Measurements from ENCODE around the gene HSPD1. TPM values are rescaled to one million over a fixed set of nuclear protein-coding genes. Genes with fewer than 3 reads are reported as not detected.

The HSPD1 gene
- total RNA-seq, 1 experiment from 2014 or later = 995 TPM

- H3K36me3 Mint-ChIP-seq = peaks cover 6% of the 10 kb centered on the region
- ChIA-PET POLR2A (interaction anchor here (0.5 to 3.3 kb wide), 8 partner anchors 10 to 589 kb away, joined by 3 to 64 read pairs (median 4); partner anchors contain the start of genes COQ10B, HSPD1 and HSPE1), CTCF (interaction anchor here (0.6 kb wide), 1 partner anchor 84 kb away, joined by 3 read pairs; no protein-coding TSS in a partner anchor)
- no peaks in the 10 kb centered on the region for H3K9me3 Mint-ChIP-seq
- ATAC-seq = no peak
- peak overlapping the region; percentile 99 for H3K4me3 Mint-ChIP-seq
- peaks cover 41% of the 10 kb centered on the region for H3K4me1 Mint-ChIP-seq
- no peaks in the 10 kb centered on the region for H3K27me3 Mint-ChIP-seq (ENCODE audit: low read depth)
- no peak for DNase-seq (ENCODE audit: low spot score)
- H3K27ac Mint-ChIP-seq = peak overlapping the region; percentile 95
- TF ChIP-seq MAX (CRISPR knock-in tag; IDR thresholded peaks at IDR 0.05) (no peak), ETV6 (CRISPR knock-in tag; IDR thresholded peaks at IDR 0.05) (no peak), NR2C2 (CRISPR knock-in tag; IDR thresholded peaks at IDR 0.05) (no peak), KAT7 (CRISPR knock-in tag; IDR thresholded peaks at IDR 0.05; ENCODE audit: borderline replicate concordance) (no peak), ZNF512 (CRISPR knock-in tag; IDR thresholded peaks at IDR 0.05; ENCODE audit: borderline replicate concordance) (no peak), ZBTB21 (CRISPR knock-in tag; IDR thresholded peaks at IDR 0.05; ENCODE audit: borderline replicate concordance) (no peak)
- TF ChIP-seq, protein P1, sequence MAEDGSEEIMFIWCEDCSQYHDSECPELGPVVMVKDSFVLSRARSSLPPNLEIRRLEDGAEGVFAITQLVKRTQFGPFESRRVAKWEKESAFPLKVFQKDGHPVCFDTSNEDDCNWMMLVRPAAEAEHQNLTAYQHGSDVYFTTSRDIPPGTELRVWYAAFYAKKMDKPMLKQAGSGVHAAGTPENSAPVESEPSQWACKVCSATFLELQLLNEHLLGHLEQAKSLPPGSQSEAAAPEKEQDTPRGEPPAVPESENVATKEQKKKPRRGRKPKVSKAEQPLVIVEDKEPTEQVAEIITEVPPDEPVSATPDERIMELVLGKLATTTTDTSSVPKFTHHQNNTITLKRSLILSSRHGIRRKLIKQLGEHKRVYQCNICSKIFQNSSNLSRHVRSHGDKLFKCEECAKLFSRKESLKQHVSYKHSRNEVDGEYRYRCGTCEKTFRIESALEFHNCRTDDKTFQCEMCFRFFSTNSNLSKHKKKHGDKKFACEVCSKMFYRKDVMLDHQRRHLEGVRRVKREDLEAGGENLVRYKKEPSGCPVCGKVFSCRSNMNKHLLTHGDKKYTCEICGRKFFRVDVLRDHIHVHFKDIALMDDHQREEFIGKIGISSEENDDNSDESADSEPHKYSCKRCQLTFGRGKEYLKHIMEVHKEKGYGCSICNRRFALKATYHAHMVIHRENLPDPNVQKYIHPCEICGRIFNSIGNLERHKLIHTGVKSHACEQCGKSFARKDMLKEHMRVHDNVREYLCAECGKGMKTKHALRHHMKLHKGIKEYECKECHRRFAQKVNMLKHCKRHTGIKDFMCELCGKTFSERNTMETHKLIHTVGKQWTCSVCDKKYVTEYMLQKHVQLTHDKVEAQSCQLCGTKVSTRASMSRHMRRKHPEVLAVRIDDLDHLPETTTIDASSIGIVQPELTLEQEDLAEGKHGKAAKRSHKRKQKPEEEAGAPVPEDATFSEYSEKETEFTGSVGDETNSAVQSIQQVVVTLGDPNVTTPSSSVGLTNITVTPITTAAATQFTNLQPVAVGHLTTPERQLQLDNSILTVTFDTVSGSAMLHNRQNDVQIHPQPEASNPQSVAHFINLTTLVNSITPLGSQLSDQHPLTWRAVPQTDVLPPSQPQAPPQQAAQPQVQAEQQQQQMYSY (CRISPR knock-in tag; IDR thresholded peaks at IDR 0.05) = no peak
These were observed 15.7 kb upstream of the HSPD1 start for GRCh38 chr2:197515315-197515738.

DNA sequence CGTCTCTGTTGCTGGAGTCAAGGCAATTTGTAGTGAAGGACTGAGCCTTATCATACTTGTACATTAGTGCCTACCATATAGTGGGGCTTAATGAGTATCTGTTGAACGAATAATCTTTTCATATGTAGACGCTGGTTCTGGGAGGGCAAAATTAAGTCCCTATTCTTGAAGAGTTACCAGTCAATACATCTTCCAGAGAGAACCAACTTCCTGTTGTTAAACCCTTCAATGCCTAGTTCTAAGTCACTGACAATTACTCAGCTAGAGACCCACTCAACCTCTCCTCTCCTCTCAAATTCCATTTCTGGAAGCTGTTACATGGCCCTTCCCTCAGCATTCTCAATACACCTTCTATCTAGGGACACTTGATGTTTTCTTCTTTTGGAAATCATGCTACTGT, 15.1 kb upstream of the HSPD1 start:
- Mint-ChIP-seq H3K27me3 (ENCODE audit: low read depth) (no peaks in the 10 kb centered on the region), H3K27ac (peak overlapping the region; percentile 95), H3K4me1 (peaks cover 36% of the 10 kb centered on the region), H3K4me3 (peak overlapping the region; percentile 99), H3K9me3 (no peaks in the 10 kb centered on the region), H3K36me3 (0 out of 2 replicates have a peak, but pooled peaks cover 5% of the 10 kb centered on the region)
- ChIA-PET POLR2A (interaction anchor here (0.5 to 3.3 kb wide), 5 partner anchors 9 to 589 kb away, joined by 3 to 64 read pairs (median 7); partner anchors contain the start of genes COQ10B, HSPD1 and HSPE1), CTCF (interaction anchor here (0.6 kb wide), 1 partner anchor 85 kb away, joined by 3 read pairs; no protein-coding TSS in a partner anchor)
- DNase-seq (ENCODE audit: low spot score) = no peak
- ATAC-seq = no peak
- TF ChIP-seq FOXK1 (CRISPR knock-in tag; IDR thresholded peaks at IDR 0.05) = no peak
- TF ChIP-seq GTF2I (CRISPR knock-in tag; conservative IDR thresholded peaks at IDR 0.05) = no peak
- TF ChIP-seq MAX (CRISPR knock-in tag; IDR thresholded peaks at IDR 0.05) = no peak
- TF ChIP-seq ZNF671 (CRISPR knock-in tag; IDR thresholded peaks at IDR 0.05) = no peak
- TF ChIP-seq, protein P2, sequence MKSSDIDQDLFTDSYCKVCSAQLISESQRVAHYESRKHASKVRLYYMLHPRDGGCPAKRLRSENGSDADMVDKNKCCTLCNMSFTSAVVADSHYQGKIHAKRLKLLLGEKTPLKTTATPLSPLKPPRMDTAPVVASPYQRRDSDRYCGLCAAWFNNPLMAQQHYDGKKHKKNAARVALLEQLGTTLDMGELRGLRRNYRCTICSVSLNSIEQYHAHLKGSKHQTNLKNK (CRISPR knock-in tag; IDR thresholded peaks at IDR 0.05) = no peak
- TF ChIP-seq ARID4B (CRISPR knock-in tag; IDR thresholded peaks at IDR 0.05; ENCODE audit: borderline replicate concordance) = no peak
- TF ChIP-seq, protein P3, sequence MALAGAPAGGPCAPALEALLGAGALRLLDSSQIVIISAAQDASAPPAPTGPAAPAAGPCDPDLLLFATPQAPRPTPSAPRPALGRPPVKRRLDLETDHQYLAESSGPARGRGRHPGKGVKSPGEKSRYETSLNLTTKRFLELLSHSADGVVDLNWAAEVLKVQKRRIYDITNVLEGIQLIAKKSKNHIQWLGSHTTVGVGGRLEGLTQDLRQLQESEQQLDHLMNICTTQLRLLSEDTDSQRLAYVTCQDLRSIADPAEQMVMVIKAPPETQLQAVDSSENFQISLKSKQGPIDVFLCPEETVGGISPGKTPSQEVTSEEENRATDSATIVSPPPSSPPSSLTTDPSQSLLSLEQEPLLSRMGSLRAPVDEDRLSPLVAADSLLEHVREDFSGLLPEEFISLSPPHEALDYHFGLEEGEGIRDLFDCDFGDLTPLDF (CRISPR knock-in tag; IDR thresholded peaks at IDR 0.05) = no peak
- TF ChIP-seq, protein P4, sequence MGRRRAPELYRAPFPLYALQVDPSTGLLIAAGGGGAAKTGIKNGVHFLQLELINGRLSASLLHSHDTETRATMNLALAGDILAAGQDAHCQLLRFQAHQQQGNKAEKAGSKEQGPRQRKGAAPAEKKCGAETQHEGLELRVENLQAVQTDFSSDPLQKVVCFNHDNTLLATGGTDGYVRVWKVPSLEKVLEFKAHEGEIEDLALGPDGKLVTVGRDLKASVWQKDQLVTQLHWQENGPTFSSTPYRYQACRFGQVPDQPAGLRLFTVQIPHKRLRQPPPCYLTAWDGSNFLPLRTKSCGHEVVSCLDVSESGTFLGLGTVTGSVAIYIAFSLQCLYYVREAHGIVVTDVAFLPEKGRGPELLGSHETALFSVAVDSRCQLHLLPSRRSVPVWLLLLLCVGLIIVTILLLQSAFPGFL (CRISPR knock-in tag; IDR thresholded peaks at IDR 0.05; ENCODE audit: borderline replicate concordance) = no peak
- TF ChIP-seq CBFB (CRISPR knock-in tag; IDR thresholded peaks at IDR 0.05; ENCODE audit: low read depth) = no peak
- TF ChIP-seq STAT6 (CRISPR knock-in tag; conservative IDR thresholded peaks at IDR 0.05; ENCODE audit: low read depth) = no peak
